Skeletal muscle tissue (tissue), 4 donors: ENCODE results near the gene TEX14. TPM values are rescaled to one million over a fixed set of nuclear protein-coding genes. Genes with fewer than 3 reads are reported as not detected.

ENCODE experiments used
- H3K27ac ChIP-seq: one replicate; pipeline ENCODE4 v1.7.0; 2013; ENCODE audit warnings: mild to moderate bottlenecking, low read depth, low read length, inconsistent platforms
- H3K27me3 ChIP-seq, 3 donors: one replicate each; pipeline ENCODE4 v1.7.0; 2013; ENCODE audit warnings: low read length in 3 of 3; ENCODE audit not compliant: control insufficient read depth in 3 of 3, insufficient read depth in 3 of 3
- H3K36me3 ChIP-seq, 3 donors: one replicate each; pipeline ENCODE4 v1.7.0; 2013; ENCODE audit warnings: low read length in 3 of 3; ENCODE audit not compliant: control insufficient read depth in 3 of 3, insufficient read depth in 3 of 3
- H3K4me1 ChIP-seq, 3 donors: one replicate each; pipeline ENCODE4 v1.7.0; 2013; ENCODE audit warnings: low read length in 3 of 3, mild to moderate bottlenecking in 3 of 3; ENCODE audit not compliant: control insufficient read depth in 3 of 3, insufficient read depth in 3 of 3
- H3K4me3 ChIP-seq, 3 donors: one replicate each; pipeline ENCODE4 v1.7.0; 2013; ENCODE audit warnings: low read length in 3 of 3
- H3K9ac ChIP-seq, 3 donors: one replicate each; pipeline ENCODE4 v1.7.0; 2013; ENCODE audit warnings: low read length in 3 of 3, mild to moderate bottlenecking in 3 of 3, moderate library complexity in 2 of 3, low read depth in 1 of 3
- H3K9me3 ChIP-seq, 3 donors: one replicate each; pipeline ENCODE4 v1.7.0; 2013; ENCODE audit warnings: low read length in 3 of 3; ENCODE audit not compliant: control insufficient read depth in 3 of 3
- total RNA-seq: library from RNA; depleted of rRNA; stranded (reverse); fragments of >200 nt; gene quantifications from one replicate; pipeline ENCODE4 v1.2.3, GENCODE V29; 2014
- donor health status: Osteomylitis.

TEX14 gene
- total RNA-seq, 1 donor from 2014 or later = under 0.01 TPM

DNA sequence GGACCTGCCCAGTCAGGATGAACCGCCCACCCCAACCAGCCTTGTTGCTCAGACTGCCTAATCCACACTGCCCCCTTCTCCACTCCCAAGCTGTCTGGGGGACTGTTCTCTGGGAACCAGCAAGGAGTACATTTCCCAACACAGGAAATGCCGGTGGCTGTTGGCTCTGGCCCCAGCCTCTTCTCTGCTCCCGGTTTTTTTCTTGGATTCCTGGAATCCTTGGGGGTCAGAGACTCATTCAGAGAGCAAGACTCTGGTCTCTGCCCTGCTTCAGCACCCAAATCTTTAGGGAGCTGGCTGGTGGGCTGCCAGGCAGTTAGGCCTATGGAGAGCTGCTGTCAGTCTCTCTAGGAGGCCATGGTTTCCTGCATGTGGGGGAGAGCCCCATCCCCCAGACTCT is 166.6 kb downstream of the TEX14 start:
- Histone ChIP-seq H3K9me3 (no peaks in the 10 kb centered on the region), H3K4me3 (peak overlapping the region in 1 of 3 donors; percentile 8), H3K27me3 (no peaks in the 10 kb centered on the region), H3K27ac (peak overlapping the region; percentile 58), H3K9ac (no peak overlapping the region), H3K4me1 (peaks cover 19 to 24% (median 21%) of the 10 kb centered on the region in 3 donors), H3K36me3 (no peaks in the 10 kb centered on the region)

DNA sequence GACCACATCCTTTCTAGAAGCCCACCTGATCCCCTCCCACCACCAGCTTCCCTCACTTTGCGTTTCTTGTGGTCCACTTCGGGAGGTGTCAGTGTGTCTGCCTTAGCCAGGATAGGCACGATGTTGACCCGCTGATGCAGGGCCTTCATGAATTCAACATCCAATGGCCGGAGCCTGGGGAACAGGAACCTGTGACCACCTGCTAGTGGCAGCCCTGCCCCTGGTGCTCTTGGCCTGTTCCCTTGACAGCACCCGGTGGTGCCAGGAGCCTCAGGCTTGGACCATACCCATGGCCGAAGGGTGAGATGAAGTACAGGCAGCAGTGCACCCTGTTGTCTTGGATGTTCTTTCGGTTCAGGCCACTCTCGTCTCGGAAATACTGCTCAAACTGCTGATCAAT is 170.2 kb downstream of the TEX14 start:
- H3K9ac ChIP-seq = no peak overlapping the region
- H3K4me1 ChIP-seq = peaks cover 22 to 32% (median 27%) of the 10 kb centered on the region in 3 donors

DNA sequence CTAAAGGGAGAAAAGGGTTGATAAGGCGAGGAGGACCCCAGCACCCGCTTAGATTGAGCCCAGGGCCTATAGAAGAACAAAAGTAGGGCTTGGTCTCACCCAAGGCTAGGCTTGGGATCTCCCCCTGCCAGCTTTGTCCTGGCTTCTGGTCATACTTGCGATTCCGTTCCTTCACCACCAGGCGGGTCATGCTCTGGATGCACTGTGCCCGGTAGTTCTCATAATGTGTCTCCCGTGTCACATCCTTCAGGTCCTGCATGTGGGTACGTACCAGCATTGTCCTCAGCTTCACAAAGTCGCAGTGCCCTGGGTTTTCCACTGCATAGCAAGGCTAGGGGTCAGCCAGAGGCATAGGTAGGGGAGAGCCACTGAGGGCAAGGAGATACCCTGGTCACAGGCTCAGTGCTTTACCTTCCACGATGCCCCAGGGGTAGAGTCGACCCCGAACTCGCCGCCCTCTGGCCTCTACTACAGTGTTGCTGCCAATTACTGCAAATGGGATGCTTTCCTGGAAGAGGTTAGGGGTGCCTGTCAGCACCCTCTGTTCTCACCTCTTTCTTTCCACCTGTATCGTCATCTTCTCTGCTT is 170.9 kb downstream of the TEX14 start:
- Histone ChIP-seq H3K4me1 (peaks cover 24 to 32% (median 32%) of the 10 kb centered on the region in 3 donors), H3K27me3 (no peaks in the 10 kb centered on the region), H3K4me3 (peak overlapping the region in 1 of 3 donors; percentile 8), H3K36me3 (peaks cover 0 to 3% (median 2%) of the 10 kb centered on the region in 3 donors), H3K9ac (no peak overlapping the region), H3K9me3 (no peaks in the 10 kb centered on the region), H3K27ac (no peak overlapping the region)

More for the DNA sequence above, 170.2 kb downstream of the TEX14 start:
- H3K27me3 ChIP-seq = no peaks in the 10 kb centered on the region
- no peaks in the 10 kb centered on the region for H3K9me3 ChIP-seq
- no peak overlapping the region for H3K4me3 ChIP-seq
- no peak overlapping the region for H3K27ac ChIP-seq
- H3K36me3 ChIP-seq = peaks cover 0 to 2% (median 0%) of the 10 kb centered on the region in 3 donors

DNA sequence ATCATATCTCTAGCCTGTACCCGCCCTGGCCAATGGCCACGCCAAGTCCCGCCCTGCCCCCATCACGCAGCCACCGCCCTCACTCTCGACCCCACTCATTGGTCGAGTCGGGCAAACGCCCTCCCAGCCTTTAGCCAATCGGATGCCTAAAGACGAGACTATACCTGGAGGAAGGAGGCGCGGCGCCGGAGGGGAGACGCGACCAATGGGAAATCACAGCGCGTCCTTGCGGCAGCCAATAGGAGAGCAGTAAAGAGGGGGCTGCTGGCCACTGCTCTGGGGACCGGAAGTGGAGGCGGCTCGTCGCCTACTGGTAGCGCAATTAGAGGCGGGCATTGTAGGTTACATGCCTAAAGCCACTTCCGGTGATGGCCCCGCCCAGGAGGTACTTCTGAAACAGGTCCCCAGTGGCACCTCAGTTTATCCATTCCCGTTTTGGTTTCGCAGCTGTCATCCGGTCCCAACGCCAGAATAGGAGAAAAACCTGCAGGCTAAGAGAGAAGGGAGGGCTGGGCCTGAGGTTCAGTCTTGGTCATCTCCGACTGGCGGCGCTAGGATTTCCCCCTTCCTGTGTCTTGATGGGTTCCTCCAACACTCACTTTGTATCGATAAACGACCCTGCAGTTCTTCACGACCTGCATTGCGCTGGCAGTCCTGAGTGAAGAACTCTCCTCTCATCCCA is 173.8 kb downstream of the TEX14 start:
- peaks cover 22 to 38% (median 37%) of the 10 kb centered on the region in 3 donors for H3K4me1 ChIP-seq

DNA sequence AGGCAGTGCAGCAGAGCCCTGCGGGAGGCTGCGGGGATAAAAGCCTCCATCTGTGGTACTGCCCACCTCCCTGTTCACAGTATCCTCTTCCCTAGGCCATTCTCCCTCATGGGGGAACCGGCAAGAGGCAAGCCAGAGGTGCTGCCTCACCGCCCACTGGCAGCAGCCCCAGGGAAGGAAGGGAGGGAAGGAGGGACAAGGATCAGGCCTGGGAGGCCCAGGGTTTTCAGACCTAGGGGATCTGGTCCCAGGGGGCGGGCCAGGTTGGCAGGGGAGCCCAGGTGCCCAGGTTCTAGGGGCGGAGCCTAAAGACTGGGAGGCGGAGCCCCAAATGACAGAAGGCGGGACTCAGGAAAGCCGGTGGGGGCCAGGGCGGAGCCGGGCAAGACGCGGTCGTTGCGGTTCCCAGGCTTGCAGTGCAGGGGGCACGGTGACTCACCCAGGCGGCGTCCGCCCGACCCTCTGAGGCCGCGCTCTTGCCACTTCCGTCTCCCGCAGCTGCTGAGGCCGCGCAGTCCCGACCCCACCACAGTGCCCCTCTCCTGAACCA is 174.4 kb downstream of the TEX14 start:
- Histone ChIP-seq H3K9me3 (no peaks in the 10 kb centered on the region), H3K27ac (peak overlapping the region; percentile 96), H3K27me3 (no peaks in the 10 kb centered on the region), H3K4me1 (peaks cover 22 to 38% (median 37%) of the 10 kb centered on the region in 3 donors), H3K9ac (peak overlapping the region; percentile 86 to 93 (median 90)), H3K4me3 (peak overlapping the region; percentile 86 to 92 (median 89)), H3K36me3 (peaks cover 4 to 5% (median 4%) of the 10 kb centered on the region in 3 donors)

More for the DNA sequence above, 173.8 kb downstream of the TEX14 start:
- Histone ChIP-seq H3K36me3 (peaks cover 0 to 3% (median 2%) of the 10 kb centered on the region in 3 donors), H3K4me3 (peak overlapping the region; percentile 89 to 98 (median 97)), H3K27me3 (no peaks in the 10 kb centered on the region), H3K9me3 (no peaks in the 10 kb centered on the region), H3K27ac (peak overlapping the region; percentile 96), H3K9ac (peak overlapping the region; percentile 86 to 94 (median 93))

DNA sequence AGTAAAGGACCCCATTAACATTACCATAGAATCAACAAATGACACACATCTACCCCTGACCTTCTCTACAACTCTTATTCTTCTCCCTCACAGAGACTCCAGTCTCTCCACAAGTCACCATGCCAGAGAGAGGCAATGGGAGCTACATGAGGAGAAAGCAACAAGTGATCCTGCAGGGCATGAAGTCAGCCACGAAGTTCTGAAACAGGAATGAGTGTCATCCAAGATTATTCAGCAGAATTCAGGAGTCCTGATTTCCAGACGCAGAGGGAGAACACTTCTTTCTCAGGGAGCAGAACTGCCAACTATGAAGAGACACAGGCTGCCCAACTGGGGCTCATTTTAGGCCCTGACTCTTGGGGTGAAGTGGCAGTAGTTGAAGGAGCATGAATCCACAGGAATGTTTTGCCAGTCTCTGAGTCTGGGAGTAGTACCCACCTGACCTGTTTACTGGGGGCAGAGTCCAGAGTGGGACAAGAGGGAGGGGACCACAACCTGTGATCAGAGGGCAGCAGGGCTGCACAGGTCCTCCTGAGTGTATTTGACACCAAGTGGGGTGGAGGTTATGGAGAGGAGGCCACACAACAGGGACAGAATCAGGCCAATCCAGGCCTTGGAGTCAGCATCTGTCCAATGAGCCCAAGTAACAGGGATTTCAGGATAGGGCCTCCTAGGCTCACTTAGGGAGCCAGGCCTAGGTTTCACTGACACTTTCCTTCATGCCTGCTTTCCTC is 175.0 kb downstream of the TEX14 start:
- no peaks in the 10 kb centered on the region for H3K9me3 ChIP-seq
- H3K36me3 ChIP-seq = peaks cover 7 to 11% (median 9%) of the 10 kb centered on the region in 3 donors

DNA sequence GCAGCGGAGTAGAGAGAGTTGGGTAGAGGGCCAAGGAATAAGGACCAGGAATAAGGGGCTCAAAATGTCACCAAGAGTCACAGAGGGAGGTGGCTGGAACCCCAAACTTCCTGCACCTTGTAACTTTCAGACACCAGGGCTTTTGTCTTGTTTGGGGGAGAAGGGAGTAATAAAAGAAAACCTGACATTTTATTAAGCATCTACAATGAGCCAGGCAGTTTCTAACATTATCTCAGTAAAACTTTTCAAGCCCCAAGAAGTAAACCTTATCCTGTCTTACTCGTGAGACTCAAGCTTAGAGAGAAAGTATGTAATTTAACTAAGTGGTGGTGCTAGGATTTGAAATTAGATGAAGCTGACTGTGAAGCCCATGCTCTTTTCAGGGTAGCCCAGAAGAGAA is 176.6 kb downstream of the TEX14 start:
- Histone ChIP-seq H3K27me3 (no peaks in the 10 kb centered on the region), H3K27ac (peak overlapping the region; percentile 71), H3K9me3 (no peaks in the 10 kb centered on the region), H3K4me3 (no peak overlapping the region), H3K4me1 (peaks cover 22 to 35% (median 29%) of the 10 kb centered on the region in 3 donors), H3K9ac (no peak overlapping the region), H3K36me3 (peaks cover 19 to 26% (median 22%) of the 10 kb centered on the region in 3 donors)

More for the DNA sequence above, 175.0 kb downstream of the TEX14 start:
- H3K27me3 ChIP-seq = no peaks in the 10 kb centered on the region
- H3K27ac ChIP-seq = peak overlapping the region; percentile 96
- H3K4me3 ChIP-seq = peak overlapping the region; percentile 86 to 92 (median 89)
- peak overlapping the region; percentile 86 to 93 (median 90) for H3K9ac ChIP-seq
- peaks cover 22 to 38% (median 37%) of the 10 kb centered on the region in 3 donors for H3K4me1 ChIP-seq

DNA sequence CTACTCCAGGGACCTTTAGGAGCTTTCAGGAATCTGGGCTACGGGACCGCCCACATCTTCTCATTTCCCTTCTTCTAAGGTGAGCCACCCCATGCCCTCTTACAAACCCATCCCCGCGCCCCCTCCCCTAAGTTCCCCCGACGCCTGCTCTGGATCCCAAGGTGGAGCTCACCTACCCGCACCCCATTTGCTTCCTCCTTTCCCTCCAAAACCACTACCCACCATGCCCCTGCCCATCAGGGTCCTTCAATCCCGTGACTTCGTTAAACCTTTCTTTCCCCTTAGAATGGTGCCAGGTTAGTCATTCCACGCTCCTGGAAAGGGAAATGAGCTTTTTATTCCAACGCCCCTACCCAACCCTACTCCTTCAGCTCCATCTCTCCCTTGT is 177.1 kb downstream of the TEX14 start:
- peaks cover 24 to 31% (median 25%) of the 10 kb centered on the region in 3 donors for H3K36me3 ChIP-seq
- peak overlapping the region in 2 of 3 donors; percentile 29 to 59 for H3K4me3 ChIP-seq
- H3K27ac ChIP-seq = peak overlapping the region; percentile 71
- peak overlapping the region in 1 of 3 donors; percentile 80 for H3K9ac ChIP-seq
- H3K4me1 ChIP-seq = peaks cover 22 to 35% (median 27%) of the 10 kb centered on the region in 3 donors
- H3K9me3 ChIP-seq = no peaks in the 10 kb centered on the region
- H3K27me3 ChIP-seq = no peaks in the 10 kb centered on the region

DNA sequence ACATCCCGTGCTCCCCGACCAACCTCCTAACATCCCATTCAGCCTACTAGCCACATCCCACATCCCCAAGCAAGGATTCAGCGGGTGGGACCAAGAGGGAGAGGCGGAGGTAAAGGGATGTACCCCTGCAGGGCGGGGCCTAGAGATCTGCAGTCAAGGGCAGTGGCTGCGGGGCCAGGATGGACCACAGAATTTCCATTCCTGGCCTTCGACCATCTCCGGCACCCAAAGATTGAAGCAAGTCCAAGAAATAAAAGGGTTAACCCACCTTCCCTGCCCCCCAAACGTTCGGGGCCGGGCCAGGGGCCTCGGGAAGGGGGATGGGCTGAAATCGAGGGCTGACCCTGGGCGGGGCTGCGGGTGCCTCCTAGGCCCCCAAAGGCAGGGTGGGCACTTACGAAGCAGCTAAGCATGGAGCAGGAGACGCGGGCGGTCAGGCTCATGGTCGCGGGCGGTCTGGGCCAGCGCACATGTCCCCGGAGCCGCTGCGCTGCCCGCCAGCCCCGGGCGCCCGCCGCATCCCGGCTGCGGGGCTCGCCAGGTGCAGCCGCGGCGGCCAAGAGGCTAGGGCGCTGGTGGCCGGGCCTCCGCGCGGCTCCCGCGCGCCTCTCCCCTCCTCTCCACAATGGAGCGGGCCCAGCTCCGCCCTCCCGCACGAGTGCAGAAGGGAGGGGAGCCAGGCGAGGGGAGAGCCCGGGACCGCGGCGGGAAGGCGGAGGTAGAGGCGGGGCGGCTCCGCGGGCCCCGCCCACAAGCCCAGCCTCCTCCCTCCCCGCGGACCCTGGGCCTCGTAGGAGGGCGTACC is 177.7 kb downstream of the TEX14 start, which contains the start of gene MTMR4:
Gene MTMR4 (minus strand): TSS at position 674 of the 805 bp plus-strand sequence. CDS start 231 bp downstream, at position 443.
- peaks cover 22 to 35% (median 27%) of the 10 kb centered on the region in 3 donors for H3K4me1 ChIP-seq
- no peaks in the 10 kb centered on the region for H3K9me3 ChIP-seq
- H3K36me3 ChIP-seq = peaks cover 29 to 37% (median 30%) of the 10 kb centered on the region in 3 donors
- H3K4me3 ChIP-seq = peak within 1 kb of the TSS; percentile 59 to 69 (median 68)
- H3K27ac ChIP-seq = peak within 1 kb of the TSS; percentile 71
- peak within 1 kb of the TSS; percentile 60 to 80 (median 73) for H3K9ac ChIP-seq
- no peaks in the 10 kb centered on the region for H3K27me3 ChIP-seq
